ENCODE results near the gene POLR3C.

The POLR3C gene

DNA sequence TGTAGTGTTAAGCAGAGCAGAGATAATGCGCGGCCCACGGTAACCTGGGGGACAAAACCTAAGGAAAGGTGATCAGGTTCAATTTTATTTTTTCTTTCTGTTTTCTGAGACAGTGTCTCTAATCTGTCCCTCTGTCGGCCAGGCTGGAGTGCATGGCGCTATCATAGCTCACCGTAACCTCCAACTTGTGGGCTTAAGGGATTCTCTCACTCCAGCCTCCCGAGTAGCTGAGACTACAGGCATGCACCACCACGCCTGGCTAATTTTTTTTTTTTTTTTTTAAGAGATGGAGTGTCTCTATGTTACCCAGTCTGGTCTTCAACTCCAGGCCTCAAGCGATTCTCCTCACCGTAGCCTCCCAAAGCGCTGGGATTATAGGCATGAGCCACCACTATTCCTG lies 62.4 kb downstream of the POLR3C start:
- peaks cover 11% of the 10 kb centered on the region for H3K4me1 ChIP-seq (ENCODE audit: low read depth, poor library complexity, severe bottlenecking)
- H3K27me3 ChIP-seq (ENCODE audit: insufficient read depth, low read depth), result peaks cover 25% of the 10 kb centered on the region
- H3K9ac ChIP-seq, result no peak overlapping the region
- no peaks in the 10 kb centered on the region for H3K36me3 ChIP-seq (ENCODE audit: insufficient read depth)
- no peaks in the 10 kb centered on the region for H4K20me1 ChIP-seq (ENCODE audit: insufficient read depth)
- no peaks in the 10 kb centered on the region for H3K79me2 ChIP-seq (ENCODE audit: insufficient read depth, low read depth)
- peak overlapping the region; percentile 96 for H3K4me3 ChIP-seq (IDR thresholded peaks at IDR 0.05; ENCODE audit: insufficient read depth, low read depth, low read length)
- TF ChIP-seq CTCF (conservative IDR thresholded peaks at IDR 0.05; ENCODE audit: low read depth, low read length), result no peak
- no peak overlapping the region for H3K27ac ChIP-seq
- H2AFZ ChIP-seq (ENCODE audit: low read depth), result peak overlapping the region; percentile 95
- peak overlapping the region; percentile 79 for H3K4me2 ChIP-seq

- Histone ChIP-seq H3K4me1 (ENCODE audit: low read depth, poor library complexity, severe bottlenecking) (peaks cover 15% of the 10 kb centered on the region), H3K4me3 (IDR thresholded peaks at IDR 0.05; ENCODE audit: insufficient read depth, low read depth, low read length) (no peak overlapping the region), H4K20me1 (ENCODE audit: insufficient read depth) (no peaks in the 10 kb centered on the region), H3K4me2 (no peak overlapping the region; the same call in 1 of the 2 replicates), H3K79me2 (ENCODE audit: insufficient read depth, low read depth) (no peaks in the 10 kb centered on the region), H2AFZ (ENCODE audit: low read depth) (no peak overlapping the region), H3K9ac (no peak overlapping the region), H3K36me3 (ENCODE audit: insufficient read depth) (no peaks in the 10 kb centered on the region), H3K27ac (no peak overlapping the region), H3K27me3 (ENCODE audit: insufficient read depth, low read depth) (peaks cover 25% of the 10 kb centered on the region)
- no peak for TF ChIP-seq CTCF (conservative IDR thresholded peaks at IDR 0.05; ENCODE audit: low read depth, low read length)
These were observed 62.8 kb downstream of the POLR3C start for GRCh38 chr1:145886816-145887215.

DNA sequence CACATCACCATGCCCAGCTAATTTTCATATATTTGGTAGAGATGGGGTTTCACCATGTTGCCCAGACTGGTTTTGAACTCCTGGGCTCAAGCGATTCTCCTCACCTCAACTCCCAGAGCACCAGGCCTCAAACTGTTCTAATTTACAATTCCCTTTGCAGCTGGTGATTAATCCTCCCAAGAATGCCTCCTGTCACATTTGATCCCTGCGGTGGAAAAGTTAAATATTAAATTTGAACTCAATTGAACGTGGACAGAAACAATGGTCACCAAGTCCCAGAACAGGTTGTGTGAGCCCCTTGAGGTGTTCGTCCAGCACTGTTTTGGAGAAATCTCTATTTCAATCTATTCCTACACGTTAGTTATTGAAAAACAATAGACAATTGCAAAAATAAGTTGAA lies 63.6 kb downstream of the POLR3C start:
- peaks cover 25% of the 10 kb centered on the region for H3K27me3 ChIP-seq (ENCODE audit: insufficient read depth, low read depth)
- peaks cover 20% of the 10 kb centered on the region for H3K4me1 ChIP-seq (ENCODE audit: low read depth, poor library complexity, severe bottlenecking)
- no peak for TF ChIP-seq CTCF (conservative IDR thresholded peaks at IDR 0.05; ENCODE audit: low read depth, low read length)
- no peaks in the 10 kb centered on the region for H3K79me2 ChIP-seq (ENCODE audit: insufficient read depth, low read depth)
- H3K27ac ChIP-seq, result no peak overlapping the region
- no peaks in the 10 kb centered on the region for H3K36me3 ChIP-seq (ENCODE audit: insufficient read depth)
- no peaks in the 10 kb centered on the region for H4K20me1 ChIP-seq (ENCODE audit: insufficient read depth)
- H2AFZ ChIP-seq (ENCODE audit: low read depth), result no peak overlapping the region
- no peak overlapping the region for H3K9ac ChIP-seq
- H3K4me3 ChIP-seq (IDR thresholded peaks at IDR 0.05; ENCODE audit: insufficient read depth, low read depth, low read length), result no peak overlapping the region
- no peak overlapping the region for H3K4me2 ChIP-seq

GRCh38 chr1:145889722-145890121 lies 65.7 kb downstream of the POLR3C start:
- Histone ChIP-seq H2AFZ (ENCODE audit: low read depth) (no peak overlapping the region), H3K27ac (no peak overlapping the region), H3K4me2 (no peak overlapping the region), H4K20me1 (ENCODE audit: insufficient read depth) (no peaks in the 10 kb centered on the region), H3K36me3 (ENCODE audit: insufficient read depth) (no peaks in the 10 kb centered on the region), H3K4me3 (IDR thresholded peaks at IDR 0.05; ENCODE audit: insufficient read depth, low read depth, low read length) (no peak overlapping the region), H3K4me1 (ENCODE audit: low read depth, poor library complexity, severe bottlenecking) (peaks cover 20% of the 10 kb centered on the region), H3K79me2 (ENCODE audit: insufficient read depth, low read depth) (no peaks in the 10 kb centered on the region), H3K27me3 (ENCODE audit: insufficient read depth, low read depth) (peaks cover 9% of the 10 kb centered on the region), H3K9ac (no peak overlapping the region)
- TF ChIP-seq CTCF (conservative IDR thresholded peaks at IDR 0.05; ENCODE audit: low read depth, low read length), result no peak

All from KMS-11 (cell line).